Stimulated activated effector memory CD8-positive, alpha-beta T cell treated with anti-CD3 and anti-CD28 coated beads, Interleukin-12 subunit alpha, Interleukin-12 subunit beta, amount 100 ng/mL, for 72 hours (primary cell): ENCODE data around the gene MASP1.

Experiments
- ATAC-seq: fragments of 150-1000 bp; cut with Tn5 transposase; 2 replicates; pipeline ENCODE4 v1.10.0; 2021
- DNase-seq, 2 donors: peaks; one replicate each; pipeline ENCODE4 v3.0.0; 2021 to 2022; ENCODE audit warnings: low spot score in 2 of 2
- H3K27ac Mint-ChIP-seq: one replicate; pipeline ENCODE4 v1.8.0; 2022; ENCODE audit warnings: mild to moderate bottlenecking, mixed read lengths
- H3K36me3 Mint-ChIP-seq: one replicate; pipeline ENCODE4 v1.8.0; 2022; ENCODE audit warnings: mild to moderate bottlenecking, mixed read lengths
- H3K4me1 Mint-ChIP-seq: one replicate; pipeline ENCODE4 v1.8.0; 2022; ENCODE audit warnings: mixed read lengths
- H3K4me3 Mint-ChIP-seq: one replicate; pipeline ENCODE4 v1.8.0; 2022; ENCODE audit warnings: mild to moderate bottlenecking, mixed read lengths
- H3K9me3 Mint-ChIP-seq: one replicate; pipeline ENCODE4 v1.8.0; 2022; ENCODE audit warnings: mixed read lengths

Gene MASP1, protein sequence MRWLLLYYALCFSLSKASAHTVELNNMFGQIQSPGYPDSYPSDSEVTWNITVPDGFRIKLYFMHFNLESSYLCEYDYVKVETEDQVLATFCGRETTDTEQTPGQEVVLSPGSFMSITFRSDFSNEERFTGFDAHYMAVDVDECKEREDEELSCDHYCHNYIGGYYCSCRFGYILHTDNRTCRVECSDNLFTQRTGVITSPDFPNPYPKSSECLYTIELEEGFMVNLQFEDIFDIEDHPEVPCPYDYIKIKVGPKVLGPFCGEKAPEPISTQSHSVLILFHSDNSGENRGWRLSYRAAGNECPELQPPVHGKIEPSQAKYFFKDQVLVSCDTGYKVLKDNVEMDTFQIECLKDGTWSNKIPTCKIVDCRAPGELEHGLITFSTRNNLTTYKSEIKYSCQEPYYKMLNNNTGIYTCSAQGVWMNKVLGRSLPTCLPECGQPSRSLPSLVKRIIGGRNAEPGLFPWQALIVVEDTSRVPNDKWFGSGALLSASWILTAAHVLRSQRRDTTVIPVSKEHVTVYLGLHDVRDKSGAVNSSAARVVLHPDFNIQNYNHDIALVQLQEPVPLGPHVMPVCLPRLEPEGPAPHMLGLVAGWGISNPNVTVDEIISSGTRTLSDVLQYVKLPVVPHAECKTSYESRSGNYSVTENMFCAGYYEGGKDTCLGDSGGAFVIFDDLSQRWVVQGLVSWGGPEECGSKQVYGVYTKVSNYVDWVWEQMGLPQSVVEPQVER

DNA sequence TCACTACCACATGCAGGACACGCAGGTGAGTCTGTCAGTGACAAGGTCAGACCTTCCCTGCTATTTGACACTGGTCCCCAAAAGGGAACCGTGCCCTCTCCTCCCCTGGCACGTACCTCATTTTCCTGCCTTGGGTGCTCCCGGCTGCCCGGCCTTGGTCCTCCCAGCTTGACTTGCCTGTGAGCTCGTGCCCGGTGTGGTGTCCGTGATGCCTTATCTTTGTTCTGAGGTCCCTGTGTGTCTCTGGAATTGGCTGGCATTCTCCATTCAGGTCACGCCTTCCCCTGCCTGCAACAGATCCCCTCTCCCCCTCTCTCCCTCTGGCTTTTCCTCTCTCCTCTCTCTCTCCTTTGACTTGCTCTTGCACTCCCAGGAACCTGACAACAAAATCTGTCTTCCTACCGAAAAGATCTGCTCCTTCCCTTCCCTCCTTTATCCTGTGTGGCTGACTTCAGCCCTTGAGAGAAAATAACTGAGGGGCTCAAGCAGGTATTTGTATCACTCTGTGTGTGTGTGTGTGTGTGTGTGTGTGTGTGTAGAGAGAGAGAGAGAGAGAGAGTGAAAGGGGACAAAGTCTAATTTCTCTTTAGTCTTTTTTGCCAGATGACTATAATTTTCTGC lies at the start of gene MASP1:
TSS of gene MASP1 (minus strand) at position 226 of the 621 bp plus-strand sequence. CDS start at position 121, 105 bp downstream.
- no peak for ATAC-seq
- H3K36me3 Mint-ChIP-seq, result no peaks in the 10 kb centered on the region
- H3K27ac Mint-ChIP-seq, result no peak within 1 kb of the TSS
- H3K9me3 Mint-ChIP-seq, result no peaks in the 10 kb centered on the region
- DNase-seq, result no peak
- no peaks in the 10 kb centered on the region for H3K4me1 Mint-ChIP-seq
- H3K4me3 Mint-ChIP-seq, result no peak within 1 kb of the TSS

DNA sequence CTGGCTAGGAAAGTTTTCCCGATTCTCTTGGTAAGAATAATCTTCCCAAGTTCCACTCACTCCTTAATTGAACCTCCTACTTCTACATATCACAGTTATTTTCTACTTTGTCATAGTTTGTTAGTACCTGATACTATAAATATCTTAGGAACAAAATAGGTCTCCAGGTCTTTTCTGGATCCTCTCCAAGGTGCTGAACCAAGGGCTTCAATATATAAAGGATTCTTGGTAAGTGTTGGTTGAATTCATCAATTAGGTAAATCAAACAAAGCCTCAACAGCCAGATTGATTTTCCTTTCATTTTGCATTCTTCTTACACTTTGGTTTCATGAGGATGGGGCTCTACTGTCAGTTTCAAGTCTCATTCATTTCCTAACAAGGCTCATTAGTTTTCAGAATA lies 49.0 kb upstream of the MASP1 start:
- no peaks in the 10 kb centered on the region for H3K4me1 Mint-ChIP-seq
- no peak for ATAC-seq
- no peak for DNase-seq
- no peaks in the 10 kb centered on the region for H3K9me3 Mint-ChIP-seq
- no peak overlapping the region for H3K4me3 Mint-ChIP-seq
- no peak overlapping the region for H3K27ac Mint-ChIP-seq
- no peaks in the 10 kb centered on the region for H3K36me3 Mint-ChIP-seq

DNA sequence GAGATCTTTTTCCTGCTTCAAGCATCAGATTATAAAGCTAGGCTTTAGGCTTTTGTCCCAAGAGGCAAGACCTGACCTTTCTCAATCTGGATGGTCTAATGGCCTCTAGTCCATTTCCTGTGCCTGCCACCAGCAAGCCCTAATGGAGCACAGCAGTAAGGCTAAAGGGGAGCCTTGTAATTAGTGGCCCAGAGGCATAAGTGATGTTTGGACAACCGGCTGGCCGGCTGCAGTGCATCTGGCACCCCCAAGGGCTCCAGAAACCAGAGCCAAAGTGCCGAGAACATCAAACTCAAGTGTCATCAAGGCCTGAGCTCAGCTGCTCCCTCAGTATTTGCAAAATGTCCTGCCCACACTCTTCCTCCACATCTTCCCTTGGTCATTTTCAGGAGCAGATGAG lies 44.8 kb upstream of the MASP1 start:
- DNase-seq (peak in 1 of 2 donors; percentile 43), ATAC-seq (no peak)
- no peaks in the 10 kb centered on the region for H3K4me1 Mint-ChIP-seq
- H3K27ac Mint-ChIP-seq, result no peak overlapping the region
- no peak overlapping the region for H3K4me3 Mint-ChIP-seq
- H3K9me3 Mint-ChIP-seq, result no peaks in the 10 kb centered on the region
- no peaks in the 10 kb centered on the region for H3K36me3 Mint-ChIP-seq

DNA sequence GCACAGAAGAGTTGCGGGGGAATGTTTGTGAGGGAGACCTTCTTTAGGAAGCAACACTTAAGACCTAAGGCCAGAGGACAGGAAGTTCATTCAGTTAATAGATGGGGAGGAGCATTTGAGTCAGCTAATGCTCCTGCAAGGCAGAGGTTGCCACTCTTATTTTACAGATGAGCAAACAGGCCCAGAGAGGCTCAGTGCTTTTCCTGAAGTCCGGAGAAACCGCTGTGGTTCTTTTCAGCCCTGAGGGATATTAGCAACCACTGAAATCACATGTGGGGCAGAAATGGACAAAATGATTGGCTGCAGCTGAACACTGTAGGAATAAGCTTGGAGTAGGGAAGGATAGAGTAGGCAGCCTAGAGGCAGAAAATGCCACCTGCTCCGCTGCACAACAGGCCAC lies 43.4 kb upstream of the MASP1 start:
- DNase-seq, result peak in 1 of 2 donors; percentile 23
- H3K36me3 Mint-ChIP-seq, result no peaks in the 10 kb centered on the region

DNA sequence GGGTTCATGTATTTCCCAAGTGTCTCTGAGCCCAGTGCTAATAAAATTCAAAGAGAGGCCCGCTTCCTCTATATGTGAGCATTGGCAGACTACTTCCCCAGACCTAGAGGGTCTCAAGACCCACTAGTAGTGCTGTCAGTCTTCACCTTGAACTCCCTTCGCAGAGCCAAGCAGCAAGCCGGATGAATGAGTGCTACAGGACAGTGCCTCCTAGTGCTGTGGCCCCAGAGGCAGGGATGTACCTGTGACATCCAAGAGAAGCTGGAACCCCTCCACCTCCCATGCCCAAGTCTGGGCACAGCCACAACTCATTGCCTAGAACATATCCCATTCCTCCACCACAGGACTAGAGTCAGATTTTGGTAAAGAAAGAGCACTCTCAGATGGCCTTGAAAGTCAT lies 37.2 kb upstream of the MASP1 start:
- Mint-ChIP-seq H3K27ac (no peak overlapping the region), H3K36me3 (no peaks in the 10 kb centered on the region)
- ATAC-seq, result no peak

More for the DNA sequence above, 43.4 kb upstream of the MASP1 start:
- no peak overlapping the region for H3K27ac Mint-ChIP-seq
- no peaks in the 10 kb centered on the region for H3K4me1 Mint-ChIP-seq
- ATAC-seq, result no peak
- no peak overlapping the region for H3K4me3 Mint-ChIP-seq
- no peaks in the 10 kb centered on the region for H3K9me3 Mint-ChIP-seq

DNA sequence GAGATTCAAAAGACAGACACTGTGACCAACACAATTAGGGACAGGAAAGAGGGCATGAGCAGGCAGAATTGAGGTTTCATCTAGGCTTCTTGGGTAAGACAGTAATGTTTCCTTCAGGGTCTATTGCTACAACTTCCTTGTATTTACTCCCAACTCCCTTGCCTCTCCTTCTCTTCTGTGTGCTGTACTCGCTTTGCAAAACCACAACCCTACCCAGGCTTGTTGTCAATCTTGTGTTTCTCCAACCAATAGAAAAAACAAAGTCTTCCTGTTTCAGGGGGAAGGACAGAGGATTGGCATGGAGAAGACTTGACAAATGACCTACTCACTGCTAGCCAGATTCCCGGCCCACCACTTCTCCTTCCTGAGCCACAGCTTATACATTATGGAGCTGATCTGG lies 36.3 kb upstream of the MASP1 start:
- H3K4me3 Mint-ChIP-seq, result no peak overlapping the region
- no peak for ATAC-seq
- peak in 1 of 2 donors; percentile 22 for DNase-seq
- H3K4me1 Mint-ChIP-seq, result no peaks in the 10 kb centered on the region
- no peaks in the 10 kb centered on the region for H3K9me3 Mint-ChIP-seq
- H3K36me3 Mint-ChIP-seq, result no peaks in the 10 kb centered on the region
- H3K27ac Mint-ChIP-seq, result no peak overlapping the region

More for the DNA sequence above, 37.2 kb upstream of the MASP1 start:
- Mint-ChIP-seq H3K9me3 (no peaks in the 10 kb centered on the region), H3K4me1 (no peaks in the 10 kb centered on the region), H3K4me3 (no peak overlapping the region)
- DNase-seq, result no peak

DNA sequence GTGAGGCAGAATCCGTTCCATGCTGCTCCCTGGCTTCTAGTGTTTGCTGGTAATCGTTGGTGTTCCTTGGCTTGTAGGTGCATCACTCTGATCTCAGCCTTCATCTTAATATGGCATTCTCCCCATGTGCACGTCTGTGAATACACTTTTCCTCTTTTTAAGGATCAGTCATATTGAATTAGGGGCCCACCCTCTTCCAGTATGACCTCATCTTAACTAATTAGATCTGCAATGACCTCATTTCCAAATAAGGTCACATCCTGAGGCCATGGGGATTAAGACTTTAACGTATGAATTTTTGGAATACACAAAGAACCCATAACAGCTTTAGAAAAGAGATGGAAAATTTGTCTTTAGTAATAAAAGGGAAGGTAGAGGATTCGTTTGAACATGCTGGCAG lies 34.1 kb upstream of the MASP1 start:
- no peak for DNase-seq
- H3K36me3 Mint-ChIP-seq, result no peaks in the 10 kb centered on the region

DNA sequence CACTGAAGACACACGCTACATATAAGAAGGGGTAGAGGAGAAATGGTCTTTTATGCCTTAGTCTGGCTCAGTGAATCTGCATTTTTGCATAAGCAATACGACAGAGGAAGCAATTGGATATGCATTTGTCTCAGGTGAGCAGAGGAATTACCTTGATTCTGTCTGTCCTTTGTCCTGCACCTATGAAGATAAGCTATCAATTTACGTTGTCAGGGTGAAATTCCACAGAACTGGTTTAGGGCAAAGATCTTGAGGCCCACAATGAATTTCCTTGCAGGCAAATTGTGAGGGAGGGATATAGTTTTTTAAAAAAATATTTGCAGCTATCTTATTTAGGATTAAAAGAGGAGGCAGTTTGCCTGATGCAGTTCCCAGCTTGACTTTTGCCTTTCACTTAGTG lies 31.6 kb upstream of the MASP1 start:
- H3K9me3 Mint-ChIP-seq, result no peaks in the 10 kb centered on the region
- no peak for DNase-seq
- H3K27ac Mint-ChIP-seq, result no peak overlapping the region
- H3K4me3 Mint-ChIP-seq, result no peak overlapping the region
- H3K4me1 Mint-ChIP-seq, result peaks cover 19% of the 10 kb centered on the region
- no peaks in the 10 kb centered on the region for H3K36me3 Mint-ChIP-seq
- ATAC-seq, result no peak

More for the DNA sequence above, 34.1 kb upstream of the MASP1 start:
- Mint-ChIP-seq H3K27ac (no peak overlapping the region), H3K4me1 (peaks cover 6% of the 10 kb centered on the region), H3K9me3 (no peaks in the 10 kb centered on the region), H3K4me3 (no peak overlapping the region)
- ATAC-seq, result no peak

DNA sequence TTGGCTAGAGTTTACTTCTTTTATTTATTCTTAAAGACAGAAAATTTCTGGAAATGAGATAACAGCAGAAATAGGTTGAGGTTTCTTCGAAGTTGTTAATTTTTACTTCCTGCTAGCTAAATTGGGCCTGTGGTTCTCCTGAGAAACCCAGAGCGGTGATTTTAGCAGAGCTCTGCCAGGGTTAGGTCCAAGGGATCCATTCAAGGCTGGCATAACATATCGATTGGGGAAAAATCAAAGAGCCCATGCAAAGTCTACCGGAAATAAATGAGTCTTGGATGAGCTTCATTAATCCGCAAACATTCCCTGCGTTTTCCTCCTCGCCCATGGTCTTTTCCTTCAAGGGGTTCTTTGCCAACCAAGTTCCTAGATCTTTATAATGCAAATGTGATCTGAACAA lies 30.8 kb upstream of the MASP1 start:
- Mint-ChIP-seq H3K36me3 (no peaks in the 10 kb centered on the region), H3K9me3 (no peaks in the 10 kb centered on the region), H3K27ac (no peak overlapping the region), H3K4me3 (no peak overlapping the region), H3K4me1 (peaks cover 19% of the 10 kb centered on the region)
- ATAC-seq, result no peak
- DNase-seq, result no peak

DNA sequence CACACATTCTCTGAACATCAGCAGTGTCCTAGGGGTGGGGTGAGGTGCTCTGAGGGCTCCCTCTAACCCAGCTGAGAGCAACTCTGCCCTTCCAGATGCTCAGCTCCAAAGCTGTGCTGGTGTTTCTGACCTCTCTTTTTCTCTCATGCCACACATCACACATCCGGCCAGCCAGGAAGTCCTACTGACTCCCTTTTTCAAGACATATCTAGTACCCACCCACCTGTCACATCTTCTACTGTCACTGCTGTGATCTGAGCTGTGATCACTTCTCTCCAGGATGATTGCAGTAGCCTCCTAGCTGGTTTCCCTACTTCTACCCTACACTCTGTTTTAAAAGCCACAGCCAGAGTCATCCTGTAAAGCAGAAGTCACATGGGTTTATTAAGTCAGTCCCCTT lies 30.2 kb upstream of the MASP1 start:
- Mint-ChIP-seq H3K36me3 (no peaks in the 10 kb centered on the region), H3K4me1 (peaks cover 19% of the 10 kb centered on the region), H3K4me3 (no peak overlapping the region), H3K27ac (no peak overlapping the region), H3K9me3 (no peaks in the 10 kb centered on the region)
- ATAC-seq (peak; percentile 53), DNase-seq (peak in 1 of 2 donors; percentile 48)

DNA sequence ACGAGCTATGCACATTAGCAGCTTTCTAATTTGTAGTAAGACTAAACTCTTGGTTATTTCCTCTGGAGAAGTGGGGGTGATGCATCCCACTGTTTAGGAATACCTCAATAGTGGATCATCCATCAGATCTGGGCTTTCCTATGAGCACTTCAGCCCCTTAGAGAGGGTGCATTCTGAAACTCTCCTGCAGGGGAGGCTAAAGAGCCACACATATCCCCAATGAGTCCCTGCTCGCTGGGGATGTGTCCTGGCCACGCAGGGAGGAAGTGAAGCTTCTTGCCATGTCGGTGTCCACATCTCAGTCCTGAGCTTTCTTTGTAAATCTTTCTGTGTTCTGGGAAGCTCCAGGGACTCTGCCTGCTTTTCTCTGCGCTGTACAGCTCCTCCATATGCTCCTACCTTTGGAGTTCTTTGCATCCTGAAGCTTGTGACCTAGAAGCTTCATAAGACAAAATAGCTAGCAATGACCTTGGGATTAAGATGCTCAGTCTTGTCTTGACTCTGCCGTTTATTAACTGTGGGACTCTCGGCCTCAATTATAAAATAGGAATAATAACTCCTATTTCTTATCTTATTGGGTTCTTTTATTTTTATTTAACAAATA lies 28.3 kb upstream of the MASP1 start:
- DNase-seq, result peak; percentile 42 to 84
- no peak overlapping the region for H3K27ac Mint-ChIP-seq
- H3K4me1 Mint-ChIP-seq, result peaks cover 19% of the 10 kb centered on the region
- H3K36me3 Mint-ChIP-seq, result no peaks in the 10 kb centered on the region
- H3K4me3 Mint-ChIP-seq, result no peak overlapping the region
- H3K9me3 Mint-ChIP-seq, result no peaks in the 10 kb centered on the region
- ATAC-seq, result peak; percentile 77

DNA sequence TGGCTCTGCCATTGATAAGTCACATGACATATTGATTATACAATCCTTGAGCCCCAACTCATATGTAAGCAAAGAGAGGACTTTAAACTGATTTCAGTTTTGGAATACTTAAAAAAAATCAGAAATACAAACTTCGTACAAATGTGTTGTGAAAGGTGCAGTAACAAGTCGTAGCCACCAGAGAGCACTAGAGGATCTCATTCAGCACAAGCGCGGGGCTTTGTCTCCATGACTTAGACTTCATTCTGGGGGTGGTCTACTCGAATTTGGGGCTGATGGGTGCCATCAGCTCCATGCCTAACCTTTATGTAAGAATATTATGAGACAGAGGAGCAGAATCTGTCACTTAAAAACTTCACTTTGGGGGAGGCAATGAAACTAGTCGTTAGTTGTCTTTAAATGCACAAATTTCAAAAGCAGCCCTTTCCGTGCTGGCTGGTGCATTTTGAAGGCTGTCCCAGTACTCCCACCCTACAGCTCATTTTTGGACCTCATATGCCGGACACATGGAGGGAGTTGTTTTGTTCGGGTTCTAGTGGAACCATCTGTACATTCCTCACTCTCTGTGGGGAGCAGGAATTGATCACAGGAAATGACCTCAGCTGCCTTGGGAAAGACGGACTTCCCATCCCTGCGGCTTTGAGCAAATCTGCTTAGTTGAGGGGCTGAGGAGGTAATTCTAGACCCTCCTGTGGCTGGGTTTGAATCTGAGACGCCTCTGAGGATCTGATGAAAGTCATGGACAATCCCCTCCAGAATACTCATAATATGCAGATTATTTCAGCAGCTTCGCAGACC lies 27.5 kb upstream of the MASP1 start:
- peak; percentile 10 to 59 for DNase-seq
- Mint-ChIP-seq H3K9me3 (no peaks in the 10 kb centered on the region), H3K36me3 (no peaks in the 10 kb centered on the region), H3K4me1 (peaks cover 19% of the 10 kb centered on the region), H3K27ac (no peak overlapping the region), H3K4me3 (no peak overlapping the region)
- ATAC-seq, result no peak

DNA sequence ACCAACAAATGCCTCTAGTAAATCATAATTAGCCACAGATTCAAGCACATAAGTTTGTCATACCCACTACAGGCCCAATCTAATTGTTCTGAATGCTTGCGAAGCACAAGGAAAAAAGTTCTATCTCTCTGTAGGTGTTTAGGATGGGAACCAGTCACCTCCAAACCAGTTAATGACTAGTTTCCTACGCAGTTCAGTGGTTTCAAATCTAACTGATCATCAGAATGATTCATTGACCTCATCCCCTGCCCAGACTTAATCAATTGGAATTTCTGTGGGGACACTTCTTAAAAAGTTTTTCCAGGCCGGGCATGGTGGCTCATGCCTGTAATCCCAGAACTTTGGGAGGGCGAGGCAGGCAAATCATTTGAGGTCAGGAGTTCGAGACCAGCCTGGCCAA lies 24.3 kb upstream of the MASP1 start:
- no peak for DNase-seq
- H3K4me3 Mint-ChIP-seq, result no peak overlapping the region
- no peak overlapping the region for H3K27ac Mint-ChIP-seq
- H3K4me1 Mint-ChIP-seq, result peaks cover 14% of the 10 kb centered on the region
- no peaks in the 10 kb centered on the region for H3K9me3 Mint-ChIP-seq
- no peaks in the 10 kb centered on the region for H3K36me3 Mint-ChIP-seq
- peak; percentile 64 for ATAC-seq

DNA sequence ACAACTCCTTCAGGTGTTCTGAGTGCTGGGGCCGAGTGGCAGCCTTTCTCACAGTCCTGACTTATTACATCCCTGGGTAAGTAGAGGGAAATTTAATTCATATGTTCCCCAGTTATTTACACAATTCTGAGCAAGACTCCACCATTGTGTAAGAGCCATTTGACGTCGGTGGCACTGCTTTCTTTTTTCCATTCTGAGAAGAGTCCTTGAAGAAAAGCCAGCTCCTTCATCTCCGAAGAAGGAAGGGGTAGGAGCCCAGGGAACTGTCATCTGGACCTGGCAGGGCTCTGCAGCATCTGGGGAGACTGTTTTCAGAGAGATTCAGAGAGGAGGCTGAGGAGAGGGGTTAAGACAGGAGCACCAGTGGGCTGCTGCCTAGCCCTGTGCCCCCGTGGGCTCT lies 22.6 kb upstream of the MASP1 start:
- Mint-ChIP-seq H3K36me3 (no peaks in the 10 kb centered on the region), H3K4me1 (peaks cover 7% of the 10 kb centered on the region), H3K9me3 (no peaks in the 10 kb centered on the region), H3K4me3 (no peak overlapping the region), H3K27ac (peak overlapping the region; percentile 23)
- ATAC-seq, result no peak
- no peak for DNase-seq
